MM.1S (cell line): Measurements from ENCODE around the gene RNF149.

Source experiments
- DNase-seq: peaks from one replicate; pipeline ENCODE4 v3.0.0-alpha.2; 2015
- H2AFZ ChIP-seq: fragments of 300-600 bp; sonication (generic); 2 replicates; pipeline ENCODE4 v1.6.0; 2016; ENCODE audit warnings: antibody characterized with exemption, low read length
- H3F3A ChIP-seq: fragments of 300-600 bp; sonication (generic); 2 replicates; pipeline ENCODE4 v1.6.1; 2016; ENCODE audit warnings: mild to moderate bottlenecking, antibody characterized with exemption, low read length, moderate library complexity, mixed read lengths; ENCODE audit not compliant: insufficient read depth
- H3K27ac ChIP-seq: fragments of 300-600 bp; sonication (generic); 2 replicates; pipeline ENCODE4 v1.5.1; 2016; ENCODE audit warnings: mild to moderate bottlenecking, low read length
- H3K27me3 ChIP-seq: fragments of 300-600 bp; sonication (generic); replicated peaks from 2 replicates; pipeline ENCODE4 v1.6.0; 2016; ENCODE audit warnings: low read length; ENCODE audit not compliant: insufficient read depth
- H3K36me3 ChIP-seq: fragments of 300-600 bp; sonication (generic); replicated peaks from 2 replicates; pipeline ENCODE4 v1.6.1; 2016; ENCODE audit warnings: mild to moderate bottlenecking, low read length, mixed read lengths; ENCODE audit not compliant: insufficient read depth
- H3K4me1 ChIP-seq: fragments of 300-600 bp; sonication (generic); 2 replicates; pipeline ENCODE4 v1.6.1; 2016; ENCODE audit warnings: low read length, mixed read lengths
- H3K4me2 ChIP-seq: fragments of 300-600 bp; sonication (generic); 2 replicates; pipeline ENCODE4 v1.6.0; 2016; ENCODE audit warnings: low read depth, low read length
- H3K4me3 ChIP-seq: fragments of 300-600 bp; sonication (generic); 2 replicates; pipeline ENCODE4 v1.5.1; 2016; ENCODE audit warnings: low read length, mixed read lengths
- H3K79me2 ChIP-seq: fragments of 300-600 bp; sonication (generic); 2 replicates; pipeline ENCODE4 v1.6.1; 2016; ENCODE audit warnings: mixed run types, low read length, mixed read lengths
- H3K9ac ChIP-seq: fragments of 300-600 bp; sonication (generic); 2 replicates; pipeline ENCODE4 v1.6.1; 2016; ENCODE audit warnings: low read length, mixed read lengths
- H3K9me2 ChIP-seq: fragments of 300-600 bp; sonication (generic); replicated peaks from 2 replicates; pipeline ENCODE4 v1.6.1; 2016; ENCODE audit warnings: mild to moderate bottlenecking, low read length, mixed read lengths; ENCODE audit not compliant: insufficient read depth
- H3K9me3 ChIP-seq: fragments of 300-600 bp; sonication (generic); replicated peaks from 2 replicates; pipeline ENCODE4 v1.6.1; 2016; ENCODE audit warnings: mild to moderate bottlenecking, low read length, mixed read lengths; ENCODE audit not compliant: insufficient read depth
- H4K20me1 ChIP-seq: fragments of 300-600 bp; sonication (generic); 2 replicates; pipeline ENCODE4 v1.6.1; 2016; ENCODE audit warnings: mild to moderate bottlenecking, low read length, moderate library complexity, mixed read lengths; ENCODE audit not compliant: insufficient read depth
- CTCF ChIP-seq: fragments of 300-600 bp; sonication (generic); IDR thresholded peaks from 2 replicates; pipeline ENCODE4 v1.5.1; 2016; ENCODE audit warnings: antibody characterized with exemption, low read length, mixed read lengths
- EZH2 ChIP-seq: fragments of 300-600 bp; sonication (generic); optimal IDR thresholded peaks from 2 replicates; pipeline ENCODE3; 2017; ENCODE audit warnings: low read depth, mild to moderate bottlenecking, antibody characterized with exemption, low read length, mixed read lengths
- EZH2phosphoT487 ChIP-seq: fragments of 300-600 bp; sonication (generic); IDR thresholded peaks from 2 replicates; pipeline ENCODE4 v1.6.1; 2018; ENCODE audit warnings: antibody characterized with exemption, low read length

RNF149 gene

DNA sequence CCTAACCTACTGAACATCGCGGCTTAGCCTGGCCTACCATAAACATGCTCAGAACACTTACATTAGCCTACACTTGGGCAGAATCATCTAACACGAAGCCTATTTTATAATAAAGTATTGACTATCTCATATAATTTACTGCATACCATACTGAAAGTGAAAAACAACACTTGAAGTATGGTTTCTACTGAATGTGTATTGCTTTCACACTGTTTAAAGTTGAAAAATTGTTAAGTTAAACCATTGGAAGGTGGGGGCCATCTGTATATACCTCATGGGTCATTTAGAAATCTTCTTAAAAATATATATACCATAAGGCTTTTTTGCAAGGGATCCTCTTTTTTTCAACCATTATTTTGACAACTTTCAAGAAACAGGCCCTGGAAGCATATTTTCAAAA lies 16.5 kb downstream of the RNF149 start:
- DNase-seq = no peak
- H3K4me1 ChIP-seq = no peaks in the 10 kb centered on the region
- 0 out of 2 replicates have a peak, but pooled peaks cover 7% of the 10 kb centered on the region for H3K36me3 ChIP-seq
- H3K79me2 ChIP-seq = peaks cover 51% of the 10 kb centered on the region
- H3K4me2 ChIP-seq = no peak overlapping the region
- no peak overlapping the region for H3K9ac ChIP-seq
- TF ChIP-seq EZH2 = no peak
- TF ChIP-seq EZH2phosphoT487 = no peak
- no peak for TF ChIP-seq CTCF
- no peaks in the 10 kb centered on the region for H3K9me2 ChIP-seq
- H3K27me3 ChIP-seq = no peaks in the 10 kb centered on the region
- H3F3A ChIP-seq = no peaks in the 10 kb centered on the region
- H2AFZ ChIP-seq = no peak overlapping the region
- H3K4me3 ChIP-seq = no peak overlapping the region
- no peaks in the 10 kb centered on the region for H4K20me1 ChIP-seq
- H3K9me3 ChIP-seq = no peaks in the 10 kb centered on the region
- H3K27ac ChIP-seq = no peak overlapping the region

DNA sequence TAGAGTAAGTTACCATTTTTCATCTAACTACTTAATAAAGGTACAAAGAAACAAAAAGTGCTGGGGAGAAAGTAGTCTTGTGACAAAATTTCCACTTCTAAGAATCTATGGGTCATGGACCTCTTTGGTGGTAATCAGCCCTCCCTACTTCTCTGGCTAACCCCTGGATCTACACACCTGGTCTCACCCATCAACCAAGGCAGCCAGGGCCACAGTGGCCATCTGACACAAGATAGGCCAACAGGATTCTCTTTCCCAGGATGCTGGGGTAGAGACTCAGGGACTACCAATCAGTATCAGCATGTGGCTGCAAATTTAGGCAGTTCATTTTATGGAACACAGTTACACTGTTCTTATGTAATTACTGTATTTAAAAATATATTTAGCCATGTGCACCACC lies 17.8 kb downstream of the RNF149 start:
- Histone ChIP-seq H4K20me1 (no peaks in the 10 kb centered on the region), H3K36me3 (peaks cover 12% of the 10 kb centered on the region; the same call in 1 of the 2 replicates), H3K9me2 (no peaks in the 10 kb centered on the region), H3K4me1 (no peaks in the 10 kb centered on the region), H3K4me3 (no peak overlapping the region), H3K27me3 (no peaks in the 10 kb centered on the region), H3F3A (no peaks in the 10 kb centered on the region), H2AFZ (no peak overlapping the region), H3K9me3 (no peaks in the 10 kb centered on the region), H3K4me2 (no peak overlapping the region), H3K9ac (no peak overlapping the region), H3K27ac (no peak overlapping the region), H3K79me2 (peaks cover 38% of the 10 kb centered on the region)
- TF ChIP-seq EZH2phosphoT487 (no peak), EZH2 (no peak), CTCF (no peak)
- DNase-seq = no peak

GRCh38 chr2:101287303-101287702 lies 21.2 kb downstream of the RNF149 start:
- H3K4me2 ChIP-seq = no peak overlapping the region
- no peak for TF ChIP-seq CTCF
- no peak for TF ChIP-seq EZH2
- no peak for TF ChIP-seq EZH2phosphoT487
- no peaks in the 10 kb centered on the region for H3K9me3 ChIP-seq
- no peaks in the 10 kb centered on the region; the same call in 1 of the 2 replicates for H3F3A ChIP-seq
- H3K9ac ChIP-seq = no peak overlapping the region
- no peaks in the 10 kb centered on the region for H4K20me1 ChIP-seq
- H2AFZ ChIP-seq = no peak overlapping the region
- DNase-seq = no peak
- H3K4me3 ChIP-seq = no peak overlapping the region
- H3K4me1 ChIP-seq = no peaks in the 10 kb centered on the region
- peaks cover 22% of the 10 kb centered on the region for H3K79me2 ChIP-seq
- peaks cover 9% of the 10 kb centered on the region; the same call in 1 of the 2 replicates for H3K36me3 ChIP-seq
- H3K27ac ChIP-seq = no peak overlapping the region
- H3K9me2 ChIP-seq = no peaks in the 10 kb centered on the region
- no peaks in the 10 kb centered on the region for H3K27me3 ChIP-seq
